IPS DF 19.7 (cell line): Measurements from ENCODE around the gene CHD3.
"Not testable (repeated sequence)": the region's sequence is repeated elsewhere in the genome, so short reads cannot be mapped to it uniquely, and the experiment has no call there.

Experiments
- DNase-seq: peaks from one replicate; pipeline ENCODE4 v3.0.0-alpha.2; 2013; ENCODE audit warnings: low read depth, low spot score

CHD3 gene

GRCh38 chr17:7849751-7850504 lies 38.7 kb upstream of the CHD3 start:
- DNase-seq: no peak

GRCh38 chr17:7850701-7851437 lies 37.7 kb upstream of the CHD3 start:
- no peak for DNase-seq

GRCh38 chr17:7851438-7852261 lies 36.9 kb upstream of the CHD3 start:
- DNase-seq: no peak

GRCh38 chr17:7852262-7852670 lies 36.3 kb upstream of the CHD3 start:
- DNase-seq: no peak

GRCh38 chr17:7852919-7853690 lies 35.5 kb upstream of the CHD3 start:
- DNase-seq: no peak

- no peak for DNase-seq
These were observed 34.9 kb upstream of the CHD3 start for GRCh38 chr17:7853691-7854038.

- no peak for DNase-seq
These were observed 34.4 kb upstream of the CHD3 start for GRCh38 chr17:7854078-7854777.

GRCh38 chr17:7854851-7855659 lies 33.5 kb upstream of the CHD3 start, which contains the start of gene TMEM88:
Gene TMEM88, plus strand, starts transcription at chr17:7855066. Its CDS starts 9 bp downstream, at chr17:7855075.
- DNase-seq: no peak

GRCh38 chr17:7855660-7856010 lies 33.0 kb upstream of the CHD3 start:
- no peak for DNase-seq

- DNase-seq: no peak
These were observed 32.4 kb upstream of the CHD3 start for GRCh38 chr17:7856011-7856810.

- DNase-seq: peak; percentile 99
These were observed 31.5 kb upstream of the CHD3 start, which contains the start of gene NAA38 for GRCh38 chr17:7856811-7857712. Gene NAA38, minus strand, starts transcription at chr17:7857559. Its CDS starts 96 bp downstream, at chr17:7857463.

- DNase-seq: no peak
These were observed 30.7 kb upstream of the CHD3 start, which contains the start of gene CYB5D1 for GRCh38 chr17:7857713-7858521. Gene CYB5D1, plus strand, starts transcription at chr17:7858003. Its CDS starts 132 bp downstream, at chr17:7858135.

GRCh38 chr17:7858522-7858810 lies 30.1 kb upstream of the CHD3 start:
- no peak for DNase-seq

- DNase-seq: no peak
These were observed 29.6 kb upstream of the CHD3 start for GRCh38 chr17:7859028-7859427.

GRCh38 chr17:7862692-7863437 lies 25.7 kb upstream of the CHD3 start:
- no peak for DNase-seq

- not testable (repeated sequence) for DNase-seq
These were observed 24.2 kb upstream of the CHD3 start for GRCh38 chr17:7864384-7864783.
